OCI-LY1 (cell line): ENCODE data around the gene C1orf159.

ENCODE experiments used
- CTCF ChIP-seq: fragments of 200-600 bp; sonication (generic), shearing (Covaris generic); IDR thresholded peaks from 2 replicates; pipeline ENCODE4 v1.5.1; 2017; ENCODE audit warnings: mild to moderate bottlenecking, antibody characterized with exemption, low read length, moderate library complexity, mixed read lengths
- EZH2 ChIP-seq: fragments of 200-600 bp; sonication (generic), shearing (Covaris generic); IDR thresholded peaks from 2 replicates; pipeline ENCODE4 v1.8.0; 2017; ENCODE audit warnings: borderline replicate concordance, mixed run types, mild to moderate bottlenecking, antibody characterized with exemption, low read length, moderate library complexity, mixed read lengths

GRCh38 chr1:1082776-1083415, 33.0 kb downstream of the C1orf159 start:
- no peak for TF ChIP-seq EZH2
- no peak for TF ChIP-seq CTCF
